Ascending aorta (tissue), 2 donors: ENCODE results near the gene NAE1. TPM values are rescaled to one million over a fixed set of nuclear protein-coding genes. Genes with fewer than 3 reads are reported as not detected.

Experiments used
- DNase-seq, 2 donors: peaks; one replicate each; pipeline ENCODE4 v3.0.0-alpha.2; 2019; ENCODE audit warnings: low spot score in 2 of 2
- H3K27ac ChIP-seq, 2 donors: fragments of 200-600 bp; sonication (generic); one replicate each; pipeline ENCODE4 v1.5.1; 2016 to 2017; ENCODE audit warnings: mild to moderate bottlenecking in 1 of 2
- H3K27me3 ChIP-seq: fragments of 200-600 bp; sonication (generic); one replicate; pipeline ENCODE4 v1.5.1; 2017
- H3K36me3 ChIP-seq, 2 donors: fragments of 200-600 bp; sonication (generic); one replicate each; pipeline ENCODE4 v1.5.1; 2016
- H3K4me1 ChIP-seq, 2 donors: fragments of 200-600 bp; sonication (generic); one replicate each; pipeline ENCODE4 v1.5.1; 2016 to 2017; ENCODE audit warnings: mild to moderate bottlenecking in 1 of 2
- H3K4me3 ChIP-seq, 2 donors: fragments of 200-600 bp; sonication (generic); one replicate each; pipeline ENCODE4 v1.5.1; 2016 to 2017; ENCODE audit warnings: mild to moderate bottlenecking in 1 of 2
- H3K9me3 ChIP-seq, 2 donors: fragments of 200-600 bp; sonication (generic); one replicate each; pipeline ENCODE4 v1.5.1; 2016
- CTCF ChIP-seq, 3 experiments: fragments of 200-600 bp in 2 of 3; fragments of 450-650 bp in 1 of 3; sonication (generic) in 2 of 3; IDR thresholded peaks; one replicate each; pipeline ENCODE4 v1.5.1; 2016 to 2019; ENCODE audit warnings: antibody characterized with exemption in 3 of 3, mild to moderate bottlenecking in 1 of 3, moderate library complexity in 1 of 3
- intact Hi-C: fragments of 100-400 bp; cut with DNase I; formaldehyde crosslinking; loops from one replicate; pipeline ENCODE4 v1.15.1; 2023
- total RNA-seq: library from RNA; depleted of rRNA; stranded (reverse); fragments of >200 nt; gene quantifications from one replicate; pipeline ENCODE4 v1.1.0, GENCODE V29; 2016

Gene NAE1
- total RNA-seq, 1 donor from 2014 or later, result 8.6 TPM

GRCh38 chr16:66853261-66854139, 22.7 kb upstream of the NAE1 start:
- intact Hi-C loops, result no loop called here

GRCh38 chr16:66851166-66851964, 20.6 kb upstream of the NAE1 start:
- Histone ChIP-seq H3K9me3 (no peaks in the 10 kb centered on the region), H3K27me3 (no peaks in the 10 kb centered on the region), H3K4me3 (no peak overlapping the region), H3K4me1 (no peaks in the 10 kb centered on the region), H3K27ac (no peak overlapping the region), H3K36me3 (no peaks in the 10 kb centered on the region)
- TF ChIP-seq CTCF (IDR thresholded peaks at IDR 0.05), result no peak
- DNase-seq, result no peak
- intact Hi-C loops, result no loop called here

More at GRCh38 chr16:66853261-66854139, 22.7 kb upstream of the NAE1 start:
- no peak overlapping the region for H3K4me3 ChIP-seq
- H3K27ac ChIP-seq, result no peak overlapping the region
- no peaks in the 10 kb centered on the region for H3K4me1 ChIP-seq
- no peaks in the 10 kb centered on the region for H3K27me3 ChIP-seq
- no peak for TF ChIP-seq CTCF (IDR thresholded peaks at IDR 0.05)
- DNase-seq, result no peak
- no peaks in the 10 kb centered on the region for H3K9me3 ChIP-seq
- H3K36me3 ChIP-seq, result no peaks in the 10 kb centered on the region

- Histone ChIP-seq H3K4me1 (peaks cover 0 to 5% of the 10 kb centered on the region in 2 donors), H3K4me3 (no peak overlapping the region), H3K36me3 (no peaks in the 10 kb centered on the region), H3K27me3 (peaks cover 4% of the 10 kb centered on the region), H3K9me3 (no peaks in the 10 kb centered on the region), H3K27ac (no peak overlapping the region)
- intact Hi-C loops, result no loop called here
- no peak for TF ChIP-seq CTCF (IDR thresholded peaks at IDR 0.05)
- no peak for DNase-seq
Measured at GRCh38 chr16:66850115-66850815, 19.5 kb upstream of the NAE1 start.

GRCh38 chr16:66849549-66849948, 18.8 kb upstream of the NAE1 start:
- peak in 1 of 2 donors; percentile 21 for DNase-seq
- Histone ChIP-seq H3K9me3 (no peaks in the 10 kb centered on the region), H3K4me3 (no peak overlapping the region), H3K27me3 (peaks cover 10% of the 10 kb centered on the region), H3K27ac (no peak overlapping the region), H3K4me1 (peaks cover 5 to 12% of the 10 kb centered on the region in 2 donors), H3K36me3 (no peaks in the 10 kb centered on the region)
- no peak for TF ChIP-seq CTCF (IDR thresholded peaks at IDR 0.05)
- intact Hi-C loops, result no loop called here

- H3K27me3 ChIP-seq, result peaks cover 15% of the 10 kb centered on the region
- no peaks in the 10 kb centered on the region for H3K36me3 ChIP-seq
- H3K4me1 ChIP-seq, result peaks cover 8 to 17% of the 10 kb centered on the region in 2 donors
- DNase-seq, result peak in 1 of 2 donors; percentile 47
- no peak overlapping the region for H3K27ac ChIP-seq
- intact Hi-C loops, result no loop called here
- H3K4me3 ChIP-seq, result no peak overlapping the region
- H3K9me3 ChIP-seq, result no peaks in the 10 kb centered on the region
- no peak for TF ChIP-seq CTCF (IDR thresholded peaks at IDR 0.05)
Measured at GRCh38 chr16:66849021-66849420, 18.2 kb upstream of the NAE1 start.
